NCI-H82 treated with DMSO at 0.1 percent for 48 hours (cell line): ENCODE measurements around the gene MAML2.
"Not testable (repeated sequence)": the region's sequence is repeated elsewhere in the genome, so short reads cannot be mapped to it uniquely, and the experiment has no call there.

ENCODE experiments used
- DNase-seq: peaks from one replicate; lab custom pipeline; 2025; ENCODE audit not compliant: unreplicated experiment; lab: John Stamatoyannopoulos, UW

The MAML2 gene

GRCh38 chr11:96293598-96294021 lies 49.4 kb downstream of the MAML2 start:
- DNase-seq: no peak

GRCh38 chr11:96293109-96293508 lies 49.9 kb downstream of the MAML2 start:
- DNase-seq: no peak

- DNase-seq: no peak
These were observed 50.5 kb downstream of the MAML2 start for GRCh38 chr11:96292291-96293010.

GRCh38 chr11:96290631-96291030 lies 52.4 kb downstream of the MAML2 start:
- DNase-seq: no peak

- DNase-seq: no peak
These were observed 53.0 kb downstream of the MAML2 start for GRCh38 chr11:96290031-96290430.

GRCh38 chr11:96288915-96289314 lies 54.1 kb downstream of the MAML2 start:
- DNase-seq: no peak

GRCh38 chr11:96287822-96288439 lies 55.1 kb downstream of the MAML2 start:
- no peak for DNase-seq

- DNase-seq: not testable (repeated sequence)
These were observed 57.0 kb downstream of the MAML2 start for GRCh38 chr11:96285985-96286384.

- no peak for DNase-seq
These were observed 58.1 kb downstream of the MAML2 start for GRCh38 chr11:96284917-96285316.

GRCh38 chr11:96284401-96284800 lies 58.6 kb downstream of the MAML2 start:
- no peak for DNase-seq

GRCh38 chr11:96282625-96283220 lies 60.3 kb downstream of the MAML2 start:
- DNase-seq: no peak

- DNase-seq: no peak
These were observed 62.6 kb downstream of the MAML2 start for GRCh38 chr11:96280444-96280843.

GRCh38 chr11:96279896-96280290 lies 63.1 kb downstream of the MAML2 start:
- DNase-seq: no peak

- no peak for DNase-seq
These were observed 63.7 kb downstream of the MAML2 start for GRCh38 chr11:96279018-96279895.

- peak; percentile 97 for DNase-seq
These were observed 64.7 kb downstream of the MAML2 start for GRCh38 chr11:96278039-96278897.

GRCh38 chr11:96277696-96278038 lies 65.3 kb downstream of the MAML2 start:
- DNase-seq: no peak

- no peak for DNase-seq
These were observed 66.2 kb downstream of the MAML2 start for GRCh38 chr11:96276836-96277235.

GRCh38 chr11:96275801-96276594 lies 67.0 kb downstream of the MAML2 start:
- no peak for DNase-seq

- no peak for DNase-seq
These were observed 69.5 kb downstream of the MAML2 start for GRCh38 chr11:96273507-96273906.
